Smooth muscle cell (in vitro differentiated cells): Measurements from ENCODE around the gene ENDOG. TPM values are rescaled to one million over a fixed set of nuclear protein-coding genes. Genes with fewer than 3 reads are reported as not detected.

ENCODE experiments used
- DNase-seq: peaks from one replicate; lab custom pipeline; 2025; ENCODE audit not compliant: unreplicated experiment; lab: John Stamatoyannopoulos, UW
- H2AFZ ChIP-seq: fragments of 200-600 bp; sonication (generic); 2 replicates; pipeline ENCODE4 v1.6.0; 2016; ENCODE audit warnings: antibody characterized with exemption, low read depth, mild to moderate bottlenecking
- H3F3A ChIP-seq: fragments of 200-600 bp; sonication (generic); 2 replicates; pipeline ENCODE4 v1.6.0; 2017; ENCODE audit warnings: antibody characterized with exemption, low read depth
- H3K27ac ChIP-seq: fragments of 200-600 bp; sonication (generic); 2 replicates; pipeline ENCODE4 v1.5.1; 2016; ENCODE audit warnings: low read depth, mild to moderate bottlenecking
- H3K27me3 ChIP-seq: fragments of 200-600 bp; sonication (generic); 2 replicates; pipeline ENCODE4 v1.6.1; 2016; ENCODE audit warnings: low read depth, mild to moderate bottlenecking
- H3K36me3 ChIP-seq: fragments of 200-600 bp; sonication (generic); 2 replicates; pipeline ENCODE4 v1.5.1; 2016; ENCODE audit warnings: low read depth
- H3K4me1 ChIP-seq: fragments of 200-600 bp; sonication (generic); 2 replicates; pipeline ENCODE4 v1.5.1; 2016; ENCODE audit warnings: low read depth
- H3K4me2 ChIP-seq: fragments of 200-600 bp; sonication (generic); 2 replicates; pipeline ENCODE4 v1.6.0; 2016; ENCODE audit warnings: mild to moderate bottlenecking
- H3K4me3 ChIP-seq: fragments of 200-600 bp; sonication (generic); 2 replicates; pipeline ENCODE4 v1.5.1; 2016; ENCODE audit warnings: mild to moderate bottlenecking
- H3K79me2 ChIP-seq: fragments of 200-600 bp; sonication (generic); 2 replicates; pipeline ENCODE4 v1.6.0; 2016; ENCODE audit warnings: low read depth, mild to moderate bottlenecking
- H3K9ac ChIP-seq: fragments of 200-600 bp; sonication (generic); 2 replicates; pipeline ENCODE4 v1.6.0; 2016; ENCODE audit warnings: low read depth
- H3K9me3 ChIP-seq: fragments of 200-600 bp; sonication (generic); replicated peaks from 2 replicates; pipeline ENCODE4 v1.5.1; 2016; ENCODE audit warnings: low read depth
- H4K20me1 ChIP-seq: fragments of 200-600 bp; sonication (generic); 2 replicates; pipeline ENCODE4 v1.6.0; 2016; ENCODE audit warnings: low read depth
- CTCF ChIP-seq: fragments of 200-600 bp; sonication (generic); IDR thresholded peaks from 2 replicates; pipeline ENCODE4 v1.5.1; 2017; ENCODE audit warnings: borderline replicate concordance, mild to moderate bottlenecking, antibody characterized with exemption; ENCODE audit not compliant: insufficient read depth, poor library complexity, severe bottlenecking
- WGBS: methylation state at CpG from one replicate; pipeline ENCODE4 v1.1.7; 2016; ENCODE audit warnings: low lambda C conversion rate; 5-methylcytosine and 5-hydroxymethylcytosine counted together
- polyA plus RNA-seq: library from polyadenylated mRNA; unstranded; fragments of >200 nt; fragmentation: Nextera tagmentation; extraction: Ambion mirVana; gene quantifications from 2 replicates; pipeline ENCODE4 v1.2.1, GENCODE V29; 2016
- total RNA-seq: library from RNA; depleted of rRNA; stranded (reverse); fragments of >200 nt; gene quantifications from 2 replicates; pipeline ENCODE4 v1.2.3, GENCODE V29; 2014

Gene ENDOG
- total and polyA plus RNA-seq, 2 experiments from 2014 or later = 18.4 to 30.5 TPM

- Histone ChIP-seq H2AFZ (no peak overlapping the region), H3K36me3 (no peaks in the 10 kb centered on the region), H3K9me3 (no peaks in the 10 kb centered on the region), H3F3A (no peaks in the 10 kb centered on the region), H3K4me3 (no peak overlapping the region), H3K4me2 (no peak overlapping the region), H3K27me3 (no peaks in the 10 kb centered on the region), H3K27ac (no peak overlapping the region), H3K4me1 (peaks cover 7% of the 10 kb centered on the region), H4K20me1 (peaks cover 4% of the 10 kb centered on the region), H3K79me2 (no peaks in the 10 kb centered on the region), H3K9ac (no peak overlapping the region)
- no peak for DNase-seq
- TF ChIP-seq CTCF = no peak
- 83% methylated on average over 5 of the region's 5 CpGs for WGBS
These were observed 42.6 kb downstream of the ENDOG start for GRCh38 chr9:128860937-128861336.

GRCh38 chr9:128861501-128861900 lies 43.2 kb downstream of the ENDOG start:
- no peaks in the 10 kb centered on the region for H3K27me3 ChIP-seq
- WGBS = 82% methylated on average over 6 of the region's 6 CpGs
- TF ChIP-seq CTCF = no peak
- H3K36me3 ChIP-seq = no peaks in the 10 kb centered on the region
- no peak overlapping the region for H3K9ac ChIP-seq
- no peak overlapping the region for H3K27ac ChIP-seq
- no peak overlapping the region for H2AFZ ChIP-seq
- no peak for DNase-seq
- H4K20me1 ChIP-seq = peaks cover 4% of the 10 kb centered on the region
- no peak overlapping the region for H3K4me3 ChIP-seq
- H3K9me3 ChIP-seq = no peaks in the 10 kb centered on the region
- no peaks in the 10 kb centered on the region for H3K79me2 ChIP-seq
- H3K4me2 ChIP-seq = no peak overlapping the region
- H3F3A ChIP-seq = no peaks in the 10 kb centered on the region
- H3K4me1 ChIP-seq = peaks cover 7% of the 10 kb centered on the region

DNA sequence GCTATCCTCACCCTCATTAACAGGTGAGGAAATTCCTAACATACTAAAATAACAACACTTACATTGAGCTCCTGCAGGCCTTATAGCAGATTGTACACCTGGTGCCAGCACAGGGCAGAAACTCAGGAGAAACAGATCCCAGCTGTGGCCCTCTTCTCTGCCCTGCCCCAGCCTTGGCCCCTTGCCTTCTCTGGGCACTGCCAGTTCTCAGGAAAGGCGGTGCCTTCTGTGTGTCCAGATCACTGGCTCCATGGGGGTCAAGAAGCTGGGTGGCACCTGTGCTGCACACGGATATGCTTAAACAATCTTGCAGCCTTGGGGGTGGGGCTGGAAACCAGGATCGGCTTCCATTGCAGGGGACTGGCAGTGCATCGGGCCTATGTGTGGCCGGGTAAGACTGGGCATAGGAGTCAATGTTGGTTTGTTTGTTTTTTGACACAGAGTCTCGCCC lies 44.1 kb downstream of the ENDOG start:
- no peak overlapping the region for H3K4me3 ChIP-seq
- no peaks in the 10 kb centered on the region for H3K27me3 ChIP-seq
- H3K27ac ChIP-seq = no peak overlapping the region
- no peak overlapping the region for H2AFZ ChIP-seq
- no peaks in the 10 kb centered on the region for H3K36me3 ChIP-seq
- H3K9me3 ChIP-seq = no peaks in the 10 kb centered on the region
- TF ChIP-seq CTCF = no peak
- H3K9ac ChIP-seq = no peak overlapping the region
- H3F3A ChIP-seq = no peaks in the 10 kb centered on the region
- H3K79me2 ChIP-seq = no peaks in the 10 kb centered on the region
- peaks cover 7% of the 10 kb centered on the region for H3K4me1 ChIP-seq
- H3K4me2 ChIP-seq = no peak overlapping the region
- peaks cover 4% of the 10 kb centered on the region for H4K20me1 ChIP-seq
- 92% methylated on average over 6 of the region's 6 CpGs for WGBS
- no peak for DNase-seq

- H3K4me1 ChIP-seq = peaks cover 7% of the 10 kb centered on the region
- peak; percentile 91 for TF ChIP-seq CTCF
- H3K27me3 ChIP-seq = no peaks in the 10 kb centered on the region
- H3K4me3 ChIP-seq = no peak overlapping the region
- no peaks in the 10 kb centered on the region for H3F3A ChIP-seq
- no peaks in the 10 kb centered on the region for H3K9me3 ChIP-seq
- H3K79me2 ChIP-seq = no peaks in the 10 kb centered on the region
- H3K4me2 ChIP-seq = no peak overlapping the region
- 39% methylated on average over 9 of the region's 10 CpGs for WGBS
- peak; percentile 47 for DNase-seq
- no peak overlapping the region for H3K9ac ChIP-seq
- H4K20me1 ChIP-seq = peaks cover 4% of the 10 kb centered on the region
- no peak overlapping the region for H2AFZ ChIP-seq
- no peak overlapping the region for H3K27ac ChIP-seq
- no peaks in the 10 kb centered on the region for H3K36me3 ChIP-seq
These were observed 45.3 kb downstream of the ENDOG start for GRCh38 chr9:128863647-128864046.
